NK-92 (cell line): ENCODE measurements around the gene CLEC19A.
"Not testable (repeated sequence)": the region's sequence is repeated elsewhere in the genome, so short reads cannot be mapped to it uniquely, and the experiment has no call there.

Source experiments
- DNase-seq: peaks from one replicate; lab custom pipeline; 2025; ENCODE audit not compliant: unreplicated experiment; lab: John Stamatoyannopoulos, UW

The CLEC19A gene

DNA sequence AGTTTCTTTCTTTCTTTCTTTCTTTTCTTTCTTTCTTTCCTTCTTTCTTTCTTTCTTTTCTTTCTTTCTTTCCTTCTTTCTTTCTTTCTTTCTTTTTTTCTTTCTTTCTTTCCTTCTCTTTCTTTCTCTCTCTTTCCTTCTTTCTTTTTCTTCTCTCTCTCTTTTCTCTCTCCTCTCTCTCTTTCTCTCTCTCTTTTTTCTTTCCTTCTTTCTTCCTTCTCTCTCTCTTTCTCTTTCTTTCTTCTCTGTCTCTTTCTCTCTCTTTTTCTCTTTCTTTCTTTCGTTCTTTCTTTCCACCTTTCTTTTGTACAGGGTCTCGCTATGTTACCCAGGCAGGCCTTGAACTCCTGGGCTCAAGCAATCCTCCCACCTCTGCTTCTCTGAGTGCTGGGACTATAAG lies 35.7 kb downstream of the CLEC19A start:
- DNase-seq = not testable (repeated sequence)

DNA sequence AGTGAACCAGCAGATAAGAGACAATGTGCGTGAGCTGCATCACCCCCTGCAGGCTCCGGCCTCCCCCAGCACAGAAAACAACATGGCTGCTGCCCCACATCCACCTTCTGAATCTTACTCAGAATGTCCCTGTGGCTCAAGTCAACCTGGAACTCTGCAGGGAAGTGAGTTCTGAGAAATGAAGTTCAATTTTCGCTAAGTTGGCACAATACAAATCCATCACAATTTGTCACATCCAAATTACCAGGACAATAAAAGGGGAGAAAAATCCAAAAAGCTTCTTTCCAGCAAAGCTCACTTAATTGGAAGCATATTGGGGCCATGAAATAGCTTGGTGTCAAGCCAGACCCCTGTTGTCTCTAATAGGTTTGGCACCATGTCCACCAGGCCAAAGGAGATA lies 38.1 kb downstream of the CLEC19A start:
- no peak for DNase-seq

DNA sequence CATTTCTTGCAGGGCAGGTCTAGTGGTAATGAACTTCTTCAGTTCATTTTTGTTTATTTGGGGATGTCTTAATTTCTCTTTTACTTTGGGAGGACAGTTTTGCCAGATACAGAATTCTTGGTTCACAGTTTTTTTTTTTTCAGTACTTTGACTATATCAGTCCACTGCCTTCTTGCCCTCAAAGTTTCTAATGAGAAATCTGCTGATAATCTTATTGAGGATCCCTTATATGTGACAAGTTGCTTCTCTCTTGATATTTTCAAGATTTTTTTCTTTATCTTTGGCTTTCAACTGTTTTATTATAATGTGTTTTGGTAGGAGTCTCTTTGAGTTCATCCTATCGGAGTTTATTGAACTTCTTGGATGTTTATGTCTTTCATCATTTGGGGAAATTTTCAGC lies 42.8 kb downstream of the CLEC19A start:
- no peak for DNase-seq

DNA sequence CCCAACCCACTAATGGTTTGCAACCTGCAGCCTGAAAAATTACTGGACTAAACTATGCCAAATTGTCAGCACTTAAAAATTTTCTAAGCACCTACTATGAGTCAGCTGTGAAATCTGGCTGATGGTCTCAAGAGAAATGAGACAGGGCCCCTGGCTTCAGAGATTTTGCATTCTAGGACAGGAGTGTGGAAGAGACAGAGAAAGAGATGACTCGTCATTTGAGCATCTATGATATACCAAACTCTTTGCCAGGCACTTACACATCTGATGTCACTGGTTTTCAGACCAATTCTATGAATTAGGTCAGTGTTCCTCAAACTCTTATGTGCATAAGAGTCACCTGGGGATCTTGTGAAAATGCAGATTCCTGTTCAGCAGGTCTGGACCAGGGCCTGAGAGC lies 44.4 kb downstream of the CLEC19A start:
- no peak for DNase-seq

DNA sequence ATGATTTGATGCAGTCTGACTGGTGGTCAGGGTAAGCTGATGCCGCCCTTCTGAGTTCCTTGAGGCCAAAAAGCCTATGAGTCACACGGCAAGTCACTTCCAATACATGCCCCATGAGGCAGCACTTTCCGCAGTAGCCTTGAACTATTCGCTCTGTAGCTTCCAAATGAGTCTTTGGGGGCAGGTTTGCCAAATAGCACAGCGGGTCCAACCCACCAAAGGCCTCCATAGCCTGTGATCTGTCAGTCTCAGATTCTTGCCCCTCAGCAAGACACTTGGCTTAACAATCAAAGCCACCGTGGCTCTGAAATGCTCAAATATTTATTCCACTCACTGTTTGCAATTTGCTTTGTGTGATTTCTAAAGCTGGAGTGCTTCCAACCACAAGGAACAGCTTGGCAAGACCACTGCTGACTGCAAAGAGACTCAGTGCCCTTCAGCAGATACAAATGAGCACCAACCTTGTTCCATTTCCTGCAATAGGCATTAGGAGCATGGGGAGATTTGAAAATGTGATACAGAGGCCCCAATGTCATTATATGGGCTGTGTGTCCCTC lies 45.4 kb downstream of the CLEC19A start:
- no peak for DNase-seq

DNA sequence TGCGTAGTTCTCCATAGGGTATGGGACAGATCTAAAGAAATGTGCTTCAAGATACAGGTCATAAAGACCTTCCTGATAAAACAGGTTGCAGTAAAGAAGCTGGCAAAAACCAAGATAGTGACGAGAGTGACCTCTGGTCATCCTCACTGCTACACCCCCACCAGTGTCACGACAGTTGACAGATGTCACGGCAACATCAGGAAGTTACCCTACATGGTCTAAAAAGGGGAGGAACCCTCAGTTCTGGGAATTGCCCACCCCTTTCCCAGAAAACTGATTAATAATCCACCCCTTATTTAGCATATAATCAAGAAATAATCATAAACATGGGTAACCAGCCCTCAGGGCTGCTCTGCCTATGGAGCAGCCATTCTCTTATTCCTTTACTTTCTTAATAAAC lies 46.3 kb downstream of the CLEC19A start:
- no peak for DNase-seq

DNA sequence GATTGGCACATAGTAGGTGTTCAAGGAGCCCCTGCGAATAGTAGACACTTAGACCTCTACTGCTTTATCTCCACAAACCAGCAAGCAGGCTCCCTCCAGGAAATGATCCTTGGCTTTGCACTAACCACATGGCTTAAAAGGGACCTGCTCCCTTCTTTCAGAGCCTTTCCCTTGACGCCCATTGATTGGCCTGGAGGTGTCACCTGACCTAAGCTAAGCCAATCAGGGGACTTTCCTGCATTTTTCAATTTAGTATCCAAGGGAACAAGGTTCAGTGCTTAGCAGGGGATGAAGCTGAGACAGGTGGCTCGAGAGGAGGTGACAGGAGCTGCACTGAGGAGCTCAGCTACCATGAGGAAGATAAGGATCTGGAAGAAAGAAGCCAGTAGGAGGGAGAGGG lies 52.8 kb downstream of the CLEC19A start:
- no peak for DNase-seq

DNA sequence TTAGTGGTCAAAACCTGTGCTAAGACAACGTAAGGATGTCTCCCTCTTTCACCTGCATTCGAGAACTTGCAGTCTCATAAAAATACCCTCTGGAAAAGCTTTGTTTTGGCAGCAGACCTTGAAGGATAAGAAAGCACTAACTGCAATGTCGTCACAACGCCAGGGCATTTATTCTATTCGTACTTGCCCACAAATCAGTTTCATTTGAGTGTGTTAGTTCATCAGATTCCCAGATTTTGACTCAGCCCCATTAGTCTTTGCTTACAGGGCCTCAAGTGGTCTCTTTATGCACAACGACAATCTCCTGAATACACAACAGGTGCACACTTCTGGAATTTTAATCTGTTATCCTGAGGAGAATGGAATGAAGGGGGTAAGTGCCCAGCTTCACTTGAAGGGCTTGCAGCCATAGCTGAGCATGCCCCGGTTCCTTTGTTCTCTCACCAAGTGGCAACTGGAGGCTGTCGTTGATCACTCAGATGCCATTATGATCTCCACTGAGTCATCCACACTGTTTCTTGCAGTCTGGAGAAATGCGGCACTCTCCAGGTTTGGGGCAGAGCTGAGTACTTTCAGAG lies 58.8 kb downstream of the CLEC19A start:
- no peak for DNase-seq

DNA sequence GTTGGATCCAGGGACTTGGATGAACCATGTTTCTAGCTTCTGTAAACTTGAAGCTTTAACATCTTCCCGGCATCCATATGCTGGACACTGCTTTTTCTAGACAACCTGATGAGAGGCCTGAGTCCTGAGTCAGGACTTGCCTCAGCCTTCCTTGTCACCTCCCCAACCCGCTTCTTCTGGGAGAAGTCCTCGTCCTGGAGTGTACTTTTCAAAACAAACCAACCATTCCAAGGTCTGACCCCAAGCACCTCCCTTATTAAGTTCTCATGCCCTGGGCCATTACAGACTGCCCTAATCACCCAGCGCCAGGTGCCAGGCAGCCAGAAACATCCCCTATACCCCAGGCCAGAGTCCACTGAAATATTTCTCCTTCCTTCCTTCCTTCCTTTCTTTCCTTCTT lies 59.4 kb downstream of the CLEC19A start:
- DNase-seq = no peak

DNA sequence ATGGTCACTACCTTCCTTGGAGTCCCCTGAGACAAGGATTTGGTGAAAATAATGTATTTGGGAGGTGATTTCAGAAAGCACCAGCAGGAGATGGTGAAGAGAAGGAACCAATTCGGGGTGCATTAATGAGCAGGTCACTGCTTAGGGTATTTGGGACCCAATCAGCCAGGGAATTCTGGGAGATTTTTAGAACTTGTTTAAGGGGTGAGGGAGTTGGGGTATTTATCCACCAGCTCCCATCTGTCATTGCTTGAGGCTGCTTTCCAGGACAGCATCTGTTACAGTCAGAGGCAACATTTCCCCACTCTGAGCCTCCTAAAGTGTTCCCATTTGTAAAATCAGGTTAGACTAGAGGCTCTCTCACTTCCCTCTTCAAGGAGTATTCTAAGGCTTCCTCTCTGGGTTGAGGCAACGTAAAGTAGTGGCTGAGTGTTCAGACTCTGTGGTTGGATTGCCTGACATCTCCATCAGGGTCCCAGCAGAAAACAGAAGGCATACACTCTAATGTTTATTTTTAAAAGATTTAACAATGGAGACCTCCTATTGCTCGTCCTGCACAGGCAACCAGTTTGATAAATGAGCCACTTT lies 60.9 kb downstream of the CLEC19A start:
- no peak for DNase-seq

DNA sequence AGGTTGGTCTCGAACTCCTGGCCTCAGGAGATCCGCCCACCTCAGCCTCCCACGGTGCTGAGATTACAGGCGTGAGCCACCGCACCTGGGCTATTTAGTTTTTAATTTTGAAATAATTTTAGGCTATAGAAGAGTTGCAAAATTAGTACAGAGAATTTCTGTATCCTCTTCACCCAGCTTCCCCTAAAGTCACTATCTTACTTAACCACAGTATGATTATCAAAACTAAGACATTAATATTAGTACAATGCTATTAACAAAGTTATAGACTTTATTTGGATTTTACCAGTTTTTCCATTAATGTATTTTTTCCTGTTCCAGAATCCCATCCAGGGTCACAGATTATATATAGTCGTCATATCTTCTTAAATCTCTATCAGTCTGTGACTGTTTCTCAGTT lies 62.6 kb downstream of the CLEC19A start:
- DNase-seq = no peak

DNA sequence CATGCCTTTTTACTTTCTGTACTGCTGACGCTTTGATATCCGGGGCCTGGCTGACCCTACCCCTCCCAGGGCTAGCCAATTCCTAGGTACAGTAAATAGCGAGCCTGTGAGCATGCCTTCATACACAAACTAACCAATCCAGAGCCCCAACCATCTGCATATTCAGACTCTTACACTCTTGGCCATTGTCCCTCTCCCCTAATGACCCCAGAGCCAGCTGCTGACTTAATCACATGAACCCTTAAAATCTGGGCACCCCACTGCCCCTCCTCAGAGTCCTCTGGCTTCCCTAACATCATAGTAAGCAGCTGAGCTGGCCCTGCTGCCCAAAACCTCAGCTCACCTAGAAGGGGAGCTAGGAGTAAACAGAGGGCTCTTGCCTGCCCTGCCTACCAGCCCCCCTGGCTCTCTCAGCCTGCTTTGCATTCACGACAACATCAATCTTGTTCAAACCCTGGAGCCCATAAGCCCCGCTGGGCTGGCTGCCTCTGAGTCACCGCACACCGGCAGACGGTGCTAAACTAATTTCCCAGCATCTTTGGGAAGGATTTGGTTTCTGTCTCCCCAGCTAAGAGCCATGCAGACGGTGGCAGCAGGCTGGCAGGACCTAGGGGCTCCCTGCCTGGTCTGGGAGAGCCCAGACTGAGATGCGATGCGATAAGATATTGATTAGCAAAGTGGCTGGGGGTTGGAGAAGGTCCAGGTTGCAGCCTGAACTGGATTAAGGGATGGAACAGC lies 63.2 kb downstream of the CLEC19A start:
- no peak for DNase-seq

DNA sequence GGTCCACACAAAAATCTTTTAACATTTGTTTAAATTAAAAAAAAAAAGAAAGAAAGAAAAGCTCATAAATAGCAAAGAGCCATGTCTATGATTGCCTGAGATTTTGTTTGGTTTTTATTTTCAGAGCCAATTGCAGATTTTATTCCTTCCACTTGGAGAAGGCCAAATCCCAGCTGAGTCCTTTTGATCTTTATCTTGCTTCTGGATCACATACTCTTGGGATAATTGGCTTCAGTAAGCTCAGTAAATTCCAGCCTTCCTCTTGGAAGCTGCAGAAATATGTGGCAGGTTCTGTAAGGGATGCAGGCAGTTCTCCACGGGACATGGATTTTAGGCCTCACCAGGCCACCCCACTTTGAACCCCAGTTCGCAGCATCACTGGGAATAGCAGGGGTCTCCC lies 68.8 kb downstream of the CLEC19A start:
- DNase-seq = no peak

DNA sequence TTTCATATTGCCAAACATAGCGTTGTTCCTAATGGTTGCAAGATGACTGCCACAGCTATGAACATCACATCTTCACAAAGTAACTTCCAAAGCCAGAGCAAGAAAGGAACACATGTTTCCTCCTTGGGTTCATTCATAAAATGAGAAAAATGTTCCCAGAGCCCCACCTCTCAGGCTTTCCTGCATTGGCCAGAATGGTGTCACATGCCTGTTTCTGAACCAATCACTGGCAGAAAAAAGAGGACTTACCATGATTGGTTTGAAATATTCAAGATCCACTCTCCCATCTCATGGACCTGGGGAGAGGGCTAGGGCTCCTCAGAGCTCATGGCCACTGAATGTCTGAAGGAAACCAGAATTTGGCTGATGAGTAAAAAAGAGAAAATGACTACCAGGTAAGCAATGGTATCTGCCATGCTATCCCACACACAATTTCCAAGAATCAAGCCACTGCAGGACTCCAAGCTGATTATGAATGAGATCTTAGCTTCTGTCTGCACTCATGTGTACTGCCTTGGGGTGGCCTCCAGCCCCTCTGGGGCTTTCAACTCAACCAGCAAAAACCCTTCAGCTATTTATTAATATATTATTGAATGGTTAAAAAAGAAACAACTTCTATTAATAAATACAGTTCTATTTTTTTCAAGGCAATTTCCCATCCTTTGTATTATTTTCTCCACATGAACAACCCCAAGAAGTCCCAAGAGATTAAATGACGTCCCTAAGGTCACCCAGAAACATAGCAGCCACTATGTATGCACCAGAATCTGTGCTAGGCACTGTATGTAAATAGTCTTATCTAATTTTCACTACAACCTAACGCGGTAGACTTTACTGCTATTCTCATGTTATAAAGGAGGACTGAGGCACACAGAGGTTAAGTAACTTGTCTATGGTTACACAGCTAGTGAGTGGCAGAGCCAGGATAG lies 70.8 kb downstream of the CLEC19A start:
- no peak for DNase-seq

DNA sequence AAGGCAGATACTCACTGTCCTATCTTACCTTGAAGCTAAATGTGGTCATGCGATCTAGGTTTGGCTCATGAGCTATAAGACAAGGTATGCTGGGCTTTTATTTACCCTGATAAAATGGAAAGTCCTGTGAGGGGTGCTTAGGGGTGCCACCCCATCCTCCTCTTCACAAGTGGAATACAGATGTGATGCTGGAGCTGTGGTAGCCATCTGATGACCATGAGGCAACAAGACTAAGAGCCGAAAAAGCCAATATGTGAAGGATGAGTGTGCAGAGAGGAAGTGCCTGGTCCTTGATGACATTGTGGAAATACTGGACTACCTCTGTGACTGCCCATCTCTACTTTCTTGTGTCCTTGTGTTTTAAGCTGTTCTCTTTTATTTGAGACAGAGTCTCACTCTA lies 74.0 kb downstream of the CLEC19A start:
- no peak for DNase-seq
